ENCODE results near the gene TNS1. TPM values are rescaled to one million over a fixed set of nuclear protein-coding genes. Genes with fewer than 3 reads are reported as not detected.

Gene TNS1
- total RNA-seq, 4 donors from 2014 or later, result 57.7 to 120 (median 95.7) TPM

DNA sequence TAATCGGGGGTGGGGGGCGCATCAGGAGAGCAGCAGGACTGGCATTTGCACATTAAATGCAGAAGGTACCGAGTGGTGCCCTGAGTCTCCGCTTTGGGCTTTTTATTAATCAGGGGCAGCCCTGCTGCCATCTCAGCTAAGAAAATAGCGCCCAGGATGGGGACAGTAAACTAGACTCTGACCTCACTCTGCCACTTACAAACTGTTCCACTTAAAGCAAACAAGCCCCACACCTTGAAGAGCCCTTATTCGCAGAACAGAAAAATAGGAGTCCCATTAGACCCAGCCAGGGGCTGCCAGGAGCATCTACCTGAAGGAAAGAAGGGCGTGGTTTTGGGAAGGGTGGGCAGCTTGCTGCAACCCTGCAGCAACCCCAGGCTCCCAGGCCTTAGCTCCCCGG is 165.3 kb downstream of the TNS1 start:
- intact Hi-C loops (cut with DNase I; ENCODE audit: low total_unique reads), result no loop called here
- WGBS, 2 donors, result 60 to 71% methylated on average over 8 of the region's 8 CpGs
- no peak overlapping the region for H3K4me3 ChIP-seq (ENCODE audit: low read depth, poor library complexity, severe bottlenecking)
- TF ChIP-seq, protein P1, sequence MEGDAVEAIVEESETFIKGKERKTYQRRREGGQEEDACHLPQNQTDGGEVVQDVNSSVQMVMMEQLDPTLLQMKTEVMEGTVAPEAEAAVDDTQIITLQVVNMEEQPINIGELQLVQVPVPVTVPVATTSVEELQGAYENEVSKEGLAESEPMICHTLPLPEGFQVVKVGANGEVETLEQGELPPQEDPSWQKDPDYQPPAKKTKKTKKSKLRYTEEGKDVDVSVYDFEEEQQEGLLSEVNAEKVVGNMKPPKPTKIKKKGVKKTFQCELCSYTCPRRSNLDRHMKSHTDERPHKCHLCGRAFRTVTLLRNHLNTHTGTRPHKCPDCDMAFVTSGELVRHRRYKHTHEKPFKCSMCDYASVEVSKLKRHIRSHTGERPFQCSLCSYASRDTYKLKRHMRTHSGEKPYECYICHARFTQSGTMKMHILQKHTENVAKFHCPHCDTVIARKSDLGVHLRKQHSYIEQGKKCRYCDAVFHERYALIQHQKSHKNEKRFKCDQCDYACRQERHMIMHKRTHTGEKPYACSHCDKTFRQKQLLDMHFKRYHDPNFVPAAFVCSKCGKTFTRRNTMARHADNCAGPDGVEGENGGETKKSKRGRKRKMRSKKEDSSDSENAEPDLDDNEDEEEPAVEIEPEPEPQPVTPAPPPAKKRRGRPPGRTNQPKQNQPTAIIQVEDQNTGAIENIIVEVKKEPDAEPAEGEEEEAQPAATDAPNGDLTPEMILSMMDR (IDR thresholded peaks at IDR 0.05), result no peak
- no peak for DNase-seq (ENCODE audit: low spot score in 2 of 2)

DNA sequence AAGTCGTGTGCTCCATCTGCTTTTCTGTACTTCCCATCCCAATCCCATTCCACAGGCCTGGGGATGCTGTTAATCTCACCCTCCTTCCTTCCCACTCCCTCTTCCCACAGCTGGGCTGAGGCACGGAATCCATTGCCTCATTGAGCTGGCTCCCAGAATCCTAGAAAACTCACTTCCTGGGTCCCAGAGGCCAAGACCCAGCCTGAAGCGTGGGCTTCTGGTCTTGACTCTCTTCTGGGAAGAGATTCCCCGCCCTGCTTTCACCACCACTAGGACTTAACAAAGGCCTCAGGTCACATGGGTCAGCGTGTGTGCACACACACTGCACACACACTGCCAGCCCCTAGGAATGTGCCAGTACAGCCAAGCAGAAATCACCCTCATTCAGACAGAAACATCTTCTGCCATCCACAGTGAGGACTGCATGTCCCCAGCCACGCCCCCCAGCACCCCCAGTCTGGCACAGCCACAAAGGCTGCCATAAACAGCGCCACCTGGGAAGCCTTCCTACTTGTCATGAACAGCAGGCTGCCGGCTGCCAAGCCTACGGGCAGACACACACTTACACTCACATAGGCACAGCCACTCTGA is 165.8 kb downstream of the TNS1 start:
- no peak for TF ChIP-seq POLR2A (IDR thresholded peaks at IDR 0.05)
- TF ChIP-seq, protein P1 (IDR thresholded peaks at IDR 0.05), result no peak
- WGBS, 2 donors, result 34 to 37% methylated on average over 8 to 9 of the region's 9 CpGs

DNA sequence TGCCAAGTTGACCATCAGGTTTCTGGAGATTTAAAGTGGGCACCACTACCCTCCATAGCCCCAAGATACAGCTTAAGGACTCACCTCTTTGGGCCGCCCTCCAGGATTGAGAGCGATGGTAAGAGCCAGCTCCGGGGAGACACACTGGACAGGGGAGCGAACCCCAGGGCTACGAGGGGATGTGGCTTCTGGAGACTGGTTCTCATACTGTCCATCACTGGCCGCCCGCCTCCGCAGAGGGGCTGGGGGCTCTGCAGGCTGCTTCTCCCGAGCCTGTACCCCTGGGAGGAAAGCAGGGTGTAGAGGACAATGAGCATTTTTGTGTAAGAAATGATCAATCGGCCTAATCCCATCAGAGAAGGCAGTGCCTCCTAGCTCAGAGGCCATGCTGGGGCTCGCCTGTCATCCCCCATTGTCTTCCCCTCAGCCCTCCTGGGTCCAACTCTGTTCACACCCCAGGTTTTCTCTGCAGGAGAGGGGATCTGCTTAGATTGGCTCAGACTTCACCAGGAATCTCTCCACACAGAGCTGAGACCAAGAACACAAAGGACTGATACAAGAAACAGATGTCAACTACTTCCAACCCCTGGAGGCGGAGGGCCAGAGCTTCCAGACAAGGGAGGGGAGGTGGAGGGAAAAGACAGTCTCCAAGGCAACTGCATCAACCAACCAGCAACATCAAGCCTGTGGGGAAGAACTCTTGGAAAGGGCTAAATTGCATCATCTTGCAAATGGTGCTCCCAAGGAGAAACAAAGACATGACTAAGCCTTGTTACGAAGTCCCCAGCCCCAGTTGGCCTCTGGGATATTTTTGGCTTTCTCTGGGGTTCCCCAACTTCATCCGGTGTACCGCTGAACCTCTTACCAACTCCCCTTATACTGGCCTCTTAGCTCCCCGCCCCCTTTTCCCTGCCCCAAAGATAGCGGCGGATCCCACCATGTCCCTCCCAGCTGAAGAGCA is 166.6 kb downstream of the TNS1 start:
- peak; percentile 68 to 91 for DNase-seq (ENCODE audit: low spot score in 2 of 2)
- intact Hi-C loops (cut with DNase I; ENCODE audit: low total_unique reads), result no loop called here
- TF ChIP-seq POLR2A (IDR thresholded peaks at IDR 0.05), result no peak
- TF ChIP-seq, protein P1 (IDR thresholded peaks at IDR 0.05), result no peak
- H3K4me3 ChIP-seq (ENCODE audit: low read depth, poor library complexity, severe bottlenecking), result no peak overlapping the region
- 69 to 72% methylated on average over 18 of the region's 18 CpGs for WGBS, 2 donors

More for the DNA sequence above, 165.8 kb downstream of the TNS1 start:
- H3K4me3 ChIP-seq (ENCODE audit: low read depth, poor library complexity, severe bottlenecking), result no peak overlapping the region
- peak; percentile 78 to 96 for DNase-seq (ENCODE audit: low spot score in 2 of 2)
- intact Hi-C loops (cut with DNase I; ENCODE audit: low total_unique reads), result no loop called here

DNA sequence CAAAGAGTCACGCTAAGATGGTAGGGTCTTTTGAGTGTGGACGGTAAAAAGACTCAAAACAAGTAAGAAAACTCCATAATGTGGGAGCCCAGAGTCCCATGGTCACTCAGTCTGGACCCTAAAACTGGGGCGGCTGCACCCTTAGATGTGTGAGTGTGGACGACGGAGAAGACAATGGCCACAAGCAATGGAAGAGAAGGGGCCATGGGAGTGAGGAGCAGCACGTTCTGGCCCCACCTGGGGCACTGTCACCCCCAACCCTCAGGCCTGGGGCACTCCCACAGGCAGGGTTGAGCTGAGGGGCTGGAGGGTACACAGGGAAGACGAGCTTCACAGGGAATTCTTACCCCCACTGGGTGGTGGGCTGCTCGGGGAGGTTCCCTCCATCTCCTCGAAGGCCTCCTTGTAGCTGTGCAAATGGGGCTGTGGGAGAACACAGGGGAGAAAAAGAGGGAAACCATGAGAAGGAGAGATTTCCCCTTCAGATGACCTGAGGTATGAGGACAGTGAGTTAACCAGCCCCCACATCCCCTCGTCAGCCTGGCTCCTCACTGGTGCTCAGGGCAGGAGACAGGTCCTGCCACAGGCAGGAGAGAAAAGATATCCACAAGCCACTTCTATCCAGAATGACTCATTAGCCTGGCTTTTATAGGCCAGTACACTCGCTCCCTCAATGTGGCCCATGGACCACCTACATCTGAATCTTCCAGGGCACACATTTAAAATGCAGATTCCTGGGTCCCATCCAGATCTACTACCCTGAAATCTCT is 167.9 kb downstream of the TNS1 start:
- TF ChIP-seq, protein P1 (IDR thresholded peaks at IDR 0.05), result no peak
- TF ChIP-seq POLR2A (IDR thresholded peaks at IDR 0.05), result no peak
- intact Hi-C loops (cut with DNase I; ENCODE audit: low total_unique reads), result no loop called here
- no peak overlapping the region for H3K4me3 ChIP-seq (ENCODE audit: low read depth, poor library complexity, severe bottlenecking)
- 90 to 91% methylated on average over 11 of the region's 11 CpGs for WGBS, 2 donors
- no peak for DNase-seq (ENCODE audit: low spot score in 2 of 2)

DNA sequence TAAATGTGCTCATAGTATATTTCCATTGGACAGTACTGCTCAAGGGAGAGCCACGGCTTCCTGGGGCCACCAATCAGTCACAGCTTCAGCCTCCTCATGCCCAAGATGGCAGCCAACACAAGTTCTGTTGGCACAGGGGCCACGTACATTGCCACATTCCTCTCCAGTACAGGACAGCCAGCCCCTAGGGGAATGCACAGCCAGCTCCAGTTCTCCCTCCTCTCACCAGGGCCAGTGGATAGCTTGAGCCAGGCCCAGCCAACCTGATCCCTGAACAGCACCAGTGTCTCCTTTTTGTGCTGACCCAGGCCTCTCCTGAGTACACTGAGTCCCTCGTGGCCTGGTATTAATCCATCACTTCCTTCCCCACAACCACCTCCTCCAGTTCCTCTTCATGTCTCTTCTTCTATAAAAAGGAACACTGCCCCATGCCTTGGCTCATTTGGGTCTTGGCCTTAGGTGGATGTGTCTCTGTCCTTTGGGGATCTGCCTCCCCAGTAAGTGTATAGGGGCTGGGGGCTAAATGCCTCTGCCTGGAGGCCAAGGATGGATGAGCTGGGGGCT is 168.7 kb downstream of the TNS1 start:
- TF ChIP-seq, protein P1 (IDR thresholded peaks at IDR 0.05), result no peak
- no peak for TF ChIP-seq POLR2A (IDR thresholded peaks at IDR 0.05)
- intact Hi-C loops (cut with DNase I; ENCODE audit: low total_unique reads), result no loop called here
- no peak overlapping the region for H3K4me3 ChIP-seq (ENCODE audit: low read depth, poor library complexity, severe bottlenecking)
- peak in 1 of 2 donors; percentile 54 for DNase-seq (ENCODE audit: low spot score in 2 of 2)
- 81 to 82% methylated on average over 3 of the region's 3 CpGs for WGBS, 2 donors

Measured in lower leg skin (tissue), 4 donors.